HuH-7.5 (cell line): ENCODE data around the gene CCDC13.

Experiments used
- DNase-seq: peaks from one replicate; pipeline ENCODE4 v3.0.0; 2011; ENCODE audit warnings: low spot score

The CCDC13 gene

GRCh38 chr3:42732829-42733459, 40.1 kb downstream of the CCDC13 start:
- peak; percentile 40 for DNase-seq

- no peak for DNase-seq
Observed at GRCh38 chr3:42732196-42732828, 40.7 kb downstream of the CCDC13 start.

GRCh38 chr3:42731476-42732195, 41.4 kb downstream of the CCDC13 start:
- no peak for DNase-seq

GRCh38 chr3:42730706-42731420, 42.2 kb downstream of the CCDC13 start:
- no peak for DNase-seq

GRCh38 chr3:42730294-42730693, 42.8 kb downstream of the CCDC13 start:
- no peak for DNase-seq

GRCh38 chr3:42729404-42730145, 43.5 kb downstream of the CCDC13 start:
- DNase-seq = no peak

GRCh38 chr3:42728668-42729364, 44.2 kb downstream of the CCDC13 start:
- DNase-seq = no peak

DNA sequence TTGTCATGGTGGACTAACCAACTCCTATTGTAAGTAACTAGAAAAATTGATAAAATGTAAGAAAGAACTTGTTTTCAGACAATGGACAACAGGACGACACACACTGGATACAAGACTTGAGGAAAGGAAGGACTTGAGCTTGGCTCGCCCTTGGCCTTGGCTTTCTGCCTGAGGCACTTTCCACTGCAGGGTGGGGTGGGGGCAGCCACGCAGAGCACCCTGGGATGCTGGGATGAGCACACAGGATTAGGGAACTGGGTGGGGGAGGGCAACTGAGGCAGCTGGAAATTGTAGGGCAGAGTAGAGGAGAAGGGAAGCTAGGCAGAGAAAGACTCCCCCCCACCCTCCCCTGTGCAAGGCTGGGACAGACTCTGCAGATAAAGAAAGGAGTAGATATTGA, 45.0 kb downstream of the CCDC13 start:
- DNase-seq = no peak

DNA sequence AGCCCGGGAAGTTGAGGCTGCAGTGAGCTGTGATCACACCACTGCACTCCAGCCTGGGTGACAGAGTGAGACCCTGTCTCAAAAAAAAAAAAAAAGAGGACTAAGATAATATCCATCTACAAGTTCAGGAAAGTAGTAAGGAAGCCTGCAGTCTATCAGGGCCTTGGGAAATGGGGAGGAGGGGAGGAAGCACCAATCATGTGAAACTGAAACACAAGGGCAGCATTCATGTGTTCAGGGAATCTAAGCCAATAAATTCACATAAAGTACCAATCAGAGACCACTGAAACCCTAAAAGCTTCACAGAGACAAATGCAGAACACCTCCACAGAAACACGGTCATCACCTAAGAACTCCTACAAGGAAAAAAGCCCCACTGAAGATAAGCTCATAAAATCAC, 47.6 kb downstream of the CCDC13 start:
- no peak for DNase-seq

GRCh38 chr3:42723219-42723618, 49.8 kb downstream of the CCDC13 start:
- no peak for DNase-seq
